LNCAP (cell line): ENCODE results near the gene FNDC4.

Experiments used
- TF ChIP-seq, protein P1 (sequence below): fragments of 450-650 bp; IDR thresholded peaks from 2 replicates; pipeline ENCODE4 v1.5.1; 2017; ENCODE audit warnings: mild to moderate bottlenecking

The FNDC4 gene

DNA sequence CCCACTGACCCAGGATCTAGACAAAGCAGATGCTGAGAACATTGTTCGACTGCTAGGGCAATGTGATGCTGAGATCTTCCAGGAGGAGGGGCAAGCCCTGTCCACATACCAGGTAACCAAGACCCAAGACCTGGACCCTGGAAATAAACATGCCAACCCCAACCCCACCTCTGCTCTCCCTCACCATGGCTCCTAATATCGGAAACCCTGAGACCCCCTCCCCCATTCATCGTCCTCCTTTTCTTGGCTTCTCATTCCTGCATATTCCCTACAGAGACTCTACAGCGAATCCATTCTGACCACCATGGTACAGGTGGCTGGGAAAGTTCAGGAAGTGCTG lies 2.3 kb upstream of the FNDC4 start:
- TF ChIP-seq, protein P1, sequence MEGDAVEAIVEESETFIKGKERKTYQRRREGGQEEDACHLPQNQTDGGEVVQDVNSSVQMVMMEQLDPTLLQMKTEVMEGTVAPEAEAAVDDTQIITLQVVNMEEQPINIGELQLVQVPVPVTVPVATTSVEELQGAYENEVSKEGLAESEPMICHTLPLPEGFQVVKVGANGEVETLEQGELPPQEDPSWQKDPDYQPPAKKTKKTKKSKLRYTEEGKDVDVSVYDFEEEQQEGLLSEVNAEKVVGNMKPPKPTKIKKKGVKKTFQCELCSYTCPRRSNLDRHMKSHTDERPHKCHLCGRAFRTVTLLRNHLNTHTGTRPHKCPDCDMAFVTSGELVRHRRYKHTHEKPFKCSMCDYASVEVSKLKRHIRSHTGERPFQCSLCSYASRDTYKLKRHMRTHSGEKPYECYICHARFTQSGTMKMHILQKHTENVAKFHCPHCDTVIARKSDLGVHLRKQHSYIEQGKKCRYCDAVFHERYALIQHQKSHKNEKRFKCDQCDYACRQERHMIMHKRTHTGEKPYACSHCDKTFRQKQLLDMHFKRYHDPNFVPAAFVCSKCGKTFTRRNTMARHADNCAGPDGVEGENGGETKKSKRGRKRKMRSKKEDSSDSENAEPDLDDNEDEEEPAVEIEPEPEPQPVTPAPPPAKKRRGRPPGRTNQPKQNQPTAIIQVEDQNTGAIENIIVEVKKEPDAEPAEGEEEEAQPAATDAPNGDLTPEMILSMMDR: no peak

DNA sequence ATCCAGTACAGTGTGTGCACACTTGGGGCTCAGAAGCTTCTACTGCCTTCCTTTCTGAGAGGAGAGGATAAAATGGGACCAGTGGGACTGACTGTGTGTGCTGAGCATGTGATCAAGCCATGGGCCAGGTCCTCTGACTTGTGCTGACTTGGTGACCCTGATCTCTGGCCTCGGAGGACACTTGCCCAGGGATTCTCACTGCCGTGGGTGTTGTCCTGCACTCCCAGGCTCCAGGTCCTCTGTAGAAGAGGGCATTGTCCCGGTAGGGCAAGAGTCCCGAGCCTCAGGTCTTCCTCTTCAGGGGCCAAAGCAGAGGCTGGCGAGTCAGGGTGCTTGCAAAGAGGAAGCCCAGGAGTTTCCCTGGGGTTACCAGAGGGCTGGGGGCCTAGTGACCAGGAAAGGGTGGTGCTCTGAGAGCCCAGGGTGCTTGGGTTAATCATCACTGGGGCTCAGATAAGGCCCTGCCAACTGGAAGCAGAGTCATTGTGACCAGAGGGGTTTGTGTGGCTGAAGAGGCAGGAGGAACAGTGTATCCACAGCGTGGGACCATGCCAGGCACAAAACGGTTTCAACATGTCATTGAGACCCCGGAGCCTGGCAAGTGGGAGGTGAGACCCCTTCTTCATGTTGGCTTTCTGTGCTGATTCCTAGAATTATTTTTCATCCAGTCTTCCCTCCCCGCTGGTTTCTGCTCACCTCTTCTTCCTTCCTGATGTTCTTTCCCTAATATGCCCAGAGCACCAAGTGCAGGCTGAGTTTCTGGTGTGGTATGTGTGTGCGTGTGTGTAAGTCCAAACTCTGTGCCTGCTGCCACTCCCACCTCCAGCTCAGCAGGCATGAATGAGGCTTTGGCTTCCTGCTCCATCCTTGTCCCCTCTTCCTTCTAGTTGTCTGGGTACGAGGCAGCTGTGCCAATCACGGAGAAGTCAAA lies 1.6 kb upstream of the FNDC4 start, which contains the start of gene GCKR:
Gene GCKR (plus strand): TSS at position 483 of the 931 bp plus-strand sequence. CDS start 66 bp downstream, at position 549.
- TF ChIP-seq, protein P1: no peak

DNA sequence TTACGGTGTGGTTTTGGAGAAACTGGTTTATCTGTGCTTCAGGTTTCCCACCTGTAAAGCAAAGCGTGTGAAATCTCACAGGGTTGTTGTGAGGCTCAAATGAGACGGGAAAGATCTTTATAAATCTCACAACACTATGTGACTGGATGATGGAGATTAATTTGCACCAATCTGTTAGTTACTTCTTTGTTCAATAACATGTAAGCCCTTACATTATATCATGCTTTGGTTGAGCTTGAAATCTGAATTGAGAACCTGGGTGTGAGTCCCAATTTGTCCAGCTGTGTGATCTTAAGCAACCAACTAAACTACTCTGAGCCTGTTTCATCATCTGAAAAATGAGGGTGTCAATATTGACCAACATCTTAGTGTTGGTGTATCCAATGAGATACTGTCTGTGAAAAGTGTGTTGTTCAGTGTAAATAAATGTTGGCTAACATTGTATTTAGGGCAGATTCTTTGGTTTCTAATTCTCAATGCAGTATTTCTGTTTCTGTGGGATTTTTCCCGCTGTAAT lies 898 bp upstream of the FNDC4 start:
- TF ChIP-seq, protein P1: no peak

DNA sequence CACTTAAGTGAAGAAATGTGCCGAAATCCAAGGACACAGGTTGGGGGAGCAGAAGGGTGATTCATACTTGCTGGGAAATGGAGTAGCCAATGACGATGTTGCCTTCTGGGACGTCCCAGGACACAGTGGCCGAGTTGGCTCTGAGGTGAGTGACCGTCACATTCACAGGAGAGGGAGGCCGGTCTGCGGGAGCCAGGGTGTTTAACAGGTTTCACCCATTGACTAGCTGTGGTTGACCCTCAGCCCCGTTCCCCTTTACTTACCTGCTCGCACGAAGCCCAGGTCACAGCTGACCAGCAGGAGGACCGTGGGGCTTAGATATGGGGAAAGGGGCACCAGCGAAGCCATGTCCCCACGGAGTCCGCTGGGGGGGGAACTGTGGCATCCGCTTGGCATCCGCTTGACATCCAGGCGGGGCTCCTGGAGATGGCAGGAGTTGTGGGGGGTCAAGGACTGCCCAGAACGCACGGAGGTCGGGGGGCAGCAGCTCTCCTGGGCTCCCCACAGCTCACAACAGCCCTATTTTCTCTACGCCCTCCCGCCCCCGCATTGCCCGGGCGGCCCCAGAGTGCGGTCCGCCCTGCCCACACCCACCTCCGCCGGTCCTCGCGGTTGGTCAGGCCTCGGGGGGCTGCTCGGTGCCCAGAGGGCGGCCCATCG lies 586 bp downstream of the FNDC4 start:
- TF ChIP-seq, protein P1: no peak

DNA sequence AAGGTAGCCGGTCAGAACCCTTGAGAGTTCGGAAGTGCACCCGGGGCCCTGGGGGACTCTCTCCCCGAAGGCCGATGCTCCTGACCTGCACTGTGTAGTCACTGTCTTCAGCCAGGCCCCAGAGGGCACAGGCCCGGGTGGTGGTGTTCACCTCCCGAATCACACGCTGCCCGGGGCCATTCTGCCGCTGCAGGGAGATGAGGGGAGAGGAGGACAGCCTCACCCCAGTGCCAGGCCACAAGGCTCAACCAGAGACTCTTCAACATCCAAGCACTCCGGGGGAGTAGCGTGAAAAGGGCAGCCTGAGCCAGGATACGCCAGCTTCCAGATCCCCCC lies 1.1 kb downstream of the FNDC4 start:
- TF ChIP-seq, protein P1: no peak

DNA sequence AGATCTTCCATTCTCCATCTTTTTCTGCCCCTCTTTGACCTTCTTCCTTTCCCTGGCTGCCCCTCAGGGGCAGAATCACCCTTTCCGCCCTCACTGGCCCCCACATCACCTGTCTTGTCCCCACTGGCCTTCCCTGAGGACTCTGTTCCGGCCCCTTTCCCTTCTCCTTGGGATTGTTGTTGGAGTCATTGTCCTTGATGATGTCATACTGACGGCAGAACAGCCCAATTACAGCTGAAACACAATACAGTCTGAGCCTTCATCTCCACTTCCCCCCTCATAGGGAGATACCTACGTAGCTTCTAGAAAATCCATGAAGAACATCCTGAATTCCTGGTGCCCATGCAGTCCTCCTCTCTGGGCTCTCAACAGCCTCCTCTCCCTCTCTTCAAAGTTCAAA lies 2.4 kb downstream of the FNDC4 start:
- TF ChIP-seq, protein P1: no peak

DNA sequence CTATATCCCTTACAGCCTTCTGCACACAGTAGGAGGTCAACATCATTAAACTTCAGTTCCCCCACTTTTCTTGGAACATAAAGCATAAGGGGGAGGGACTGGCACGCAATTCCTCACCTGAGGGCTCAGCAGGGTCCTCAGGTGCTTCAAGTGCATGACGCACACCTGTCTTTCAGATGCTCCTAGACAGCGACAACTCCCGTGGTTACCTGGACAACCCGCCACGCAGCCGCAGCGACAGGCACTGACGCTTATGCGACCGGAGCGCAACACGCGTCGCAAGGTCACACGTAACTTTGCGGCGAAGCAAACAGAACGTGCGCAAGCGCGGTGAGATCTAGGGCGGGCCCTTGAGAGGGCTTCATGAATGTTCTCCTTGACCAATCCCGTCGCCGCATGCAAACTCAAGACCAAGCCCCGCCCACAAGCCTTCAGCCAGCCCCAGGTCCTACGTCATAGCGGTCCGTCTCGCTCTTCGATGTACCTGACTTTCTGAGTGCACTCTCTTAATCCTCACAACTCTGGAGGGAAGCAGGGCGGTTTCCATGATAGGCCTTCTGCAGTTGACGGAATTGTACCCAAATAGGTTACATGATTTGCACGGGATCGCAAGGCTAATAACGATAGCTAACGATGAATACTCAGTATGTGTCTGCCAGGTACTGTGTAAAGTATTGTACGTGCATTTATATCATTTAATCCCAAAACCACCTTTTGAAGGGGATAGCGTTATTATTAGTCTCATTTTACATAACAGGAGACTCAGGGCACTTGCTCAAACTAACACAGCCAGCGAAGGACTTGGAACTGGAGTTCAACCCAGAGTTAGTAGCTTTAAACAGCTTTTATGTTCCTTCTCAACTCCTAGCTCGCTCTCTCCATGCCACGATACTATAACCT lies 5.3 kb downstream of the FNDC4 start, which contains the start of gene IFT172:
Gene IFT172 (minus strand): TSS at position 246 of the 900 bp plus-strand sequence. CDS start 90 bp downstream, at position 156.
- TF ChIP-seq, protein P1: no peak
